Subcutaneous preadipocyte (primary cell): ENCODE results near the gene DMKN. TPM values are rescaled to one million over a fixed set of nuclear protein-coding genes. Genes with fewer than 3 reads are reported as not detected.

Experiments
- total RNA-seq: library from RNA; depleted of rRNA; stranded (reverse); fragments of >200 nt; gene quantifications from 2 replicates; pipeline ENCODE4 v1.2.3, GENCODE V29; 2012

Gene DMKN, protein sequence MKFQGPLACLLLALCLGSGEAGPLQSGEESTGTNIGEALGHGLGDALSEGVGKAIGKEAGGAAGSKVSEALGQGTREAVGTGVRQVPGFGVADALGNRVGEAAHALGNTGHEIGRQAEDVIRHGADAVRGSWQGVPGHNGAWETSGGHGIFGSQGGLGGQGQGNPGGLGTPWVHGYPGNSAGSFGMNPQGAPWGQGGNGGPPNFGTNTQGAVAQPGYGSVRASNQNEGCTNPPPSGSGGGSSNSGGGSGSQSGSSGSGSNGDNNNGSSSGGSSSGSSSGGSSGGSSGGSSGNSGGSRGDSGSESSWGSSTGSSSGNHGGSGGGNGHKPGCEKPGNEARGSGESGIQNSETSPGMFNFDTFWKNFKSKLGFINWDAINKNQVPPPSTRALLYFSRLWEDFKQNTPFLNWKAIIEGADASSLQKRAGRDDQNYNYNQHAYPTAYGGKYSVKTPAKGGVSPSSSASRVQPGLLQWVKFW
- total RNA-seq: 8.2 and 23.1 TPM in 2 replicates

DNA sequence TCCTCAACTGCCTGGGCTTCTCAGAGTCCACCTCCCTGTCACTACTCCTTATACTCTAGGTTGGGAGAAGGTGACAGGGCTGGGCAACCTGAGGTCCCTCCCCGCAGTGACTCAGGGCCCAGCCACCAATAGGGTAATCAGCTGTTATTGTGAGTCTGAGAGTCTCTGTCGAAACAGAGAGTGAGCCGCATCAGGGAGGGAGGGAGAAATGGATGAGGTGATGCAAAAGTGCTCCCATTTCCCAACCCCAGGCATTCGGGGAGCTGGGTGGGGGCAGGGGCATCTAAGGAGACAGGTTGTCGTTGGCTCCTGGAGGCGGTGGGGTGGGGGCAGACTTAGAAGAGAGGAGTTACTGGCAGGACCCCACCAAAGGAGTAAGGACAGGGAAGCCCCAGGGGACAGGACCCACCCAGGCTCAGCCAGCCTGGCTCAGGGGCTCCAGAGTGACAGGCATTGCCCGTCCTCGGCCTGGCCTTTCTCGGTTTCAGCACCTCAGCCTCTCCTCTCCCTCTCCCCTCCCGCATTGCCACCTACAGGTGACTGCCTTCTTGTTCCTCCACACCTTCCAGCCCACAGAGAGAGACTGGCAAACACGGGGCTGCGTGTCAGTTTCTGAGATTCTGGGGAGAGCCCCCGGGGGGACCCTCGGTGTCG is at the start of gene DMKN:
DMKN (minus strand) TSS at position 22 of the 654 bp plus-strand sequence. CDS start 174 bp downstream, outside the sequence.

DNA sequence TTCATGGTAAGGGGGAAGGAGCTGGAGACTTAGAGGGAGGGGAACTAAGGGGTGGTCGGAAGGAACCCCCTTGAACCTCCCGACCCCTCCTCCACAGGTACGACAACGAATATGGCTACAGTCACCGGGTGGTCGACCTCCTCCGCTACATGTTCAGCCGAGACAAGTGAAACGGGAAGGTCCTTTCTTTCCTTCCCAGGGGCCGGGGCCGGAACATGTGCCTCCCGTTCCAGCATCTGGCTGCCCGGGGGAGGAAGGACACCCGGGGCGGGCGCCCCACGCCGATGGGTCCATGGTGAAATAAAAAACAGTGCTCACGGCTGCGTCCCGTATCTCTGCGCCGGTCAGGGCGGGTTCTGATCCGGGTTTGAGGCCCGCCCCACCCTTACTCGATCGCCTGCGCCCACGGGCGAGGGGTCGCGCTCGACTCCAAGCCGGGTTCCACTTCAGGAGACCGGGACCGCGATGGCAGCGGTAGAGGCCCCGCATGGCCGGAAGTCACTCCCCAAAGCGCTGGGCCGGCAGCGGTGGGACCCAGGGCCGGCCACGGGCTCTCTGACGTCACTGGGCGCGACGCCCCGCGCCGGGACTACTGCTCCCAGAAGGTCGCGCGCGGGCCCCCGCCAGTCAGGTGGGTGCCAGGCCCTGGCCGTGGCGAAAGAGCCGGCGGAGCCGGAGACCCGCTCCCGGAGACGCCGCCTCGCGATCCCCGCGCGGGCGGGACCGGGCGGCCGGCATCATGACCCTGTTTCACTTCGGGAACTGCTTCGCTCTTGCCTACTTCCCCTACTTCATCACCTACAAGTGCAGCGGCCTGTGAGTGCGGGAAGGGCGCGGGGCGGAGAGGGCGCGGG is 31.8 kb upstream of the DMKN start, which contains the start of gene TMEM147:
TMEM147 (plus strand) TSS at position 626 of the 854 bp plus-strand sequence; CDS start at position 740, 114 bp downstream.

DNA sequence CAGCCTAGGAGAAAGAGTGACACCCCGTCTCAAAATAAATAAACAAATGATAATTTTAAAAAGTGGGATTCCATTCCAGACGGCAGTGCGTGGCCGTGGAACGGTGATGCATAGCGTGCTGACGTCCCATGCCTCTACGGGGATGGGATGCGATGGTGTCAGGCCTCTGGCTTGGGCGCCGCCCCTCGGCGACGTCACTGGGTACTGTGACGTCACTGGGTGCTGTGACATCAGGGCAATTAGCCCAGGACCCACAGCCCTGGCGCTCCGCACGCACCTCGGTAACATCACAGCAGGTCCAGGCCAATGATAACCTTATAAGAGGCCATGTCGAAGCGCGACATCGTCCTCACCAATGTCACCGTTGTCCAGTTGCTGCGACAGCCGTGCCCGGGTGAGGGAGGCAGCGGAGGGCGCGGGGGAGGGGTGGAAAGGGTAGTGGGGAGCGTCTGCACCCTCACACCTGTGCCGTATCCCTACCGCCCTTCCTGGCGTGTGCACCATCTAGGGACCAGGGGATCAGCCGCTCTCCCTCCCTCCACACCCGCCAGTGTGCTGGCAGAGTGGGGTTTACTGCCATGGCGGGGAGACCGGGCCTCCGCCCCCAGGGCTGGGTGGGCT is 19.9 kb upstream of the DMKN start, which contains the start of gene GAPDHS:
GAPDHS (plus strand) TSS at position 256 of the 621 bp plus-strand sequence; CDS start at position 328, 72 bp downstream.

DNA sequence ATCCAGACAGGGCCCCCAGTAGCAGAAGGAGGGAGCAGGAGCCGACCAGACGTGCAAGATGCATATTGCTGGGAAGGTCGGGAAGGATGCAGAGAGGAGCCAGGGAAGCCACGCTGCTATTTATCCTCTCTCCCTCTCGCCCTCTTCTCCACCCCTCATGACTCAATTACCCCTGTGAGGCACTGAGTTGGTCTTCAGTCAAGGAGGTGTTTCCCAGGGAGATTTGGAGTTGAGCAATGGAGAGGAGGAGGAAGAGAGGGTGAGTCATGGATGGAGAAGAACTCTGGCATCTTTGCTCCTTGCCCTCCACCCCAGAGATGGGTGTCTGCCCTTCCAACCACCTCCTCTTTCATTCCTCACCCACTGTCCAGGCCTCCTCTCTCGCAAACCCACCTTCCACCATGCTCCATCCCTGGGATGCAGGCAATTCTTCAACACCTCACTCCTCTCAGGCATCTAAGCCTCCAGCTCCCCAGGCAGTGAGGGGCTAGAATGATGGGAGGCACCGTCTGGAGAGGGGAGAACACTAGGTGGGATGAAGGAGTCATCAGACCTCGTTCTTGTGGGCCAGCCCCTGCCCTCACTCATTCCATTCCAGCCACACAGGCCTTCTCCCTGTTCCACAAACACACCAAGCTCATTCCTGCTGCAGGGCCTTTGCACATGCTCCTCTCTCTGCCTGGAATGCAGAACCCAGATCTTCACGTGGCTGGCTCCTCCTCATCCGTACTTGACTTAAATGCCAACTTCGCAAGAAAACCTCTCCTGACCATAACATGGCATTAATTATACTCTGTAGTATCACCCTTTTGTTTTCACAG is 15.0 kb upstream of the DMKN start, which contains the start of gene SBSN:
SBSN (minus strand) TSS at position 94 of the 821 bp plus-strand sequence; CDS start at position 64, 30 bp downstream.

DNA sequence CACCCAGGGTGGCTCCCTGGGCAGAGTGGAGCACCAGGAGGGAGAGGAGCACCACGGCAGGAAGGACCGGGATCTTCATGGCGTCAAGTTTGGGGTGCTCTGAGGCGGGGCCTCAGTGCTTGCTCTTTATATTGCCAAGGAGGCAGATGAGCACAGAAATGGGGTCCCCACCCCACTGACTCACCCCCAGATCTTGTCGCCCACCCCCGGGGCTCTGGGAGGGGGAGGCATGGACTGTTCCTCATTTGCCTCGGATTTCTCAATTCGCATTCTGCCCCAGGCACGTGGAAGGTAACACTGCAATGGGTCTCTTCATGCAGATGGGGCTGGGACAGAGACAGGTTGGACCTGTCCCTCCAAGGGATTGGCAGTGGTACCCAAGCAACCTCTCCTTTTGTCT is 23.1 kb downstream of the DMKN start, which contains the start of gene KRTDAP:
KRTDAP (minus strand) TSS at position 101 of the 400 bp plus-strand sequence; CDS start at position 79, 22 bp downstream.

DNA sequence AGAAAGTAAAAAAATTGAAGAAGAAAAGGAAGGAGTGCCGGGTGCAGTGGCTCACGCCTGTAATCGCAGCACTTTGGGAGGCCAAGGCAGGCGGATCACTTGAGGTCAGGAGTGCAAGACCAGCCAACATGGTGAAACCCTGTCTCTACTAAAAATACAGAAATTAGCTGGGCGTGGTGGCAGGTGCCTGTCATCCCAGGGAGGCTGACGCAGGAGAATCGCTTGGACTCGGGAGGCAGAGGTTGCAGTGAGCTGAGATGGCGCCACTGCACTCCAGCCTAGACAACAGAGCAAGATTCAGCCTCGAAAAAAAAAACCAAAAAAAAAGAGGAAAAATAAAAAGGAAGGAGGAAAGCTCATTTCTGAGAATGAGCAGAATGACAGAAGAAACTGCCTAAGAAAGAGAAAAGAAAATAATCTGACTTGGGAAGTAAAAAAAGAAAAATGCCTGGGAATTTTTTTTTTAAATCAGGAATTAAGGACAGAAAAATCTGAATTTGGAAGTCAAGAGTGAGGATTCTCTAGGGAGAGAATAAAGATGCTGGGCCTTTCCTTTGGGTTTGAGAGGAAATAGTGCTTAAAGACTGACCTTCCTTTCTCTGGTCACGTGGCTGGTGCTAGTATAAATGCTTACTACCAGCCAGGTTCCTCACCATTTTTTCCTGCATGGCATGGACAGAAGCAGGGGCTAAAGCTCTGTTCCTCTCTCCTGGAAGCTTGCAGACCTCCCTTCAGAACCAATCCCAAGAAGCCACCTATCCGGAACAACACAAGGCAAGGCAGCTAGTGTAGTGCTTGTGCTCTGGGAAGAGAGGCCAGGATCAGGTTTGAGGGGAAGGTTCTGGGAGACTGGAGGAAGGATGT is 65.6 kb downstream of the DMKN start, which contains the start of gene FFAR2:
FFAR2 (plus strand) TSS at position 652 of the 864 bp plus-strand sequence. CDS start 1,458 bp downstream, outside the sequence.

Other genes with a start within 250 kb of the DMKN start
- gene USF2, start 244.7 kb downstream of the DMKN start, total RNA-seq: 53.6 and 59.4 TPM in 2 replicates
- gene HAMP, start 231.1 kb downstream of the DMKN start, total RNA-seq: not detected in 2 replicates
- gene MAG, start 221.5 kb downstream of the DMKN start, total RNA-seq: 0.59 TPM in 1 of 2 replicates, not detected in the other
- 1.4 TPM in 1 of 2 replicates, not detected in the other for gene CD22, start 184.5 kb downstream of the DMKN start, total RNA-seq
- not detected in 2 replicates for gene FFAR1, start 165.7 kb downstream of the DMKN start, total RNA-seq
- not detected in 2 replicates for gene FFAR3, start 155.2 kb downstream of the DMKN start, total RNA-seq
- not detected in 2 replicates for gene GPR42, start 142.6 kb downstream of the DMKN start, total RNA-seq
- not detected in 2 replicates for gene FFAR2, start 65.4 kb downstream of the DMKN start, total RNA-seq
- not detected in 2 replicates for gene KRTDAP, start 23.2 kb downstream of the DMKN start, total RNA-seq
- gene SBSN, start 14.7 kb upstream of the DMKN start, total RNA-seq: 4.3 and 13.6 TPM in 2 replicates
- gene GAPDHS, start 19.8 kb upstream of the DMKN start, total RNA-seq: under 0.01 TPM in 1 of 2 replicates, not detected in the other
- 85.2 and 116 TPM in 2 replicates for gene TMEM147, start 32.0 kb upstream of the DMKN start, total RNA-seq
- not detected in 2 replicates for gene ATP4A, start 50.0 kb upstream of the DMKN start, total RNA-seq
- gene PMIS2, start 72.5 kb upstream of the DMKN start, total RNA-seq: not detected in 2 replicates
- gene HAUS5, start 99.1 kb upstream of the DMKN start, total RNA-seq: 6.6 and 12.5 TPM in 2 replicates
- gene RBM42, start 115.4 kb upstream of the DMKN start, total RNA-seq: 42.0 and 43.0 TPM in 2 replicates
- 0.37 and 0.39 TPM in 2 replicates for gene ETV2, start 128.1 kb upstream of the DMKN start, total RNA-seq
- gene COX6B1, start 134.7 kb upstream of the DMKN start, total RNA-seq: 156 and 265 TPM in 2 replicates
- gene UPK1A, start 152.9 kb upstream of the DMKN start, total RNA-seq: not detected in 2 replicates
- not detected in 2 replicates for gene ZBTB32, start 190.9 kb upstream of the DMKN start, total RNA-seq
- gene KMT2B, start 204.4 kb upstream of the DMKN start, total RNA-seq: 7.3 and 7.8 TPM in 2 replicates
- gene IGFLR1, start 228.8 kb upstream of the DMKN start, total RNA-seq: 1.6 and 2.9 TPM in 2 replicates
- 4.5 and 5.5 TPM in 2 replicates for gene U2AF1L4, start 231.8 kb upstream of the DMKN start, total RNA-seq
- gene PSENEN, start 232.0 kb upstream of the DMKN start, total RNA-seq: 12.5 and 14.7 TPM in 2 replicates
- gene LIN37, start 234.9 kb upstream of the DMKN start, total RNA-seq: 14.3 and 16.2 TPM in 2 replicates
- gene HSPB6, start 243.4 kb upstream of the DMKN start, total RNA-seq: 21.3 and 48.9 TPM in 2 replicates
- 7.7 and 12.7 TPM in 2 replicates for gene PROSER3, start 244.5 kb upstream of the DMKN start, total RNA-seq